ENCODE measurements around the gene PRRG4.

GRCh38 chr11:32785262-32785661 is 44.5 kb upstream of the PRRG4 start:
- no peak for TF ChIP-seq CTCF (conservative IDR thresholded peaks at IDR 0.05; ENCODE audit: low read length)
- TF ChIP-seq EZH2phosphoT487 (IDR thresholded peaks at IDR 0.05; ENCODE audit: borderline replicate concordance) = no peak
